ENCODE measurements around the gene LRRC57. TPM values are rescaled to one million over a fixed set of nuclear protein-coding genes. Genes with fewer than 3 reads are reported as not detected.

The LRRC57 gene
- total RNA-seq, 1 experiment from 2014 or later, result 28.8 TPM

DNA sequence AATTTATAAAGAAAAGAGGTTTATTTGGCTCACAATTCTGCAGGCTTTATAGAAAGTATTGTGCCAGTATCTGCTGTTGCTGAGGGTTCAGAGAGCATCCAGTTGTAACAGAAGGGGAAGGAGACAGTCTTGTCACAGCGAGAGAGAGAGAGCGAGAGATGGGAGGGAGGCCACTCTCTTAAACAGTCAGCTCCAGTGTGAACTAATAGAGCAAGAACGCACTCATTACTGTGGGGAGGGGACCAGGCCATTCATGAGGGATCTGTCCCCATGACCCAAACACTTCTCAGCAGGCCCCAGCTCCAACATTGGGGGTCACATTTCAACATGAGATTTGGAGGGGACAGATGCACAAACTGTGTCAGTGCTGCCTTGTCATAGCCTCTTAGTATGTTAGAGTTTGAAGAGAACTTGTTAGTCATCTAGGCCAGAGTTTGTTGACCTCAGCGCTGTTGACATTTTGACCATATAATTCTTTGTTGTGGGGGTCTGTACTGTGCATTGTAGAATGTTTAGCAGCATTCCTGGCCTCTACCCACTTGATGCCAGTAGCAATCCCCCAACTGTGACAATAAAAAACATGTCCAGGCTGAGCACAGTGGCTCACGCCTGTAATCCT is 42.1 kb upstream of the LRRC57 start:
- no peaks in the 10 kb centered on the region for H3K9me3 ChIP-seq
- no TSS peak for BruUV-seq (replicated peaks)
- Mint-ChIP-seq H3K27ac (ENCODE audit: unreplicated experiment) (no peak overlapping the region), H3K36me3 (ENCODE audit: insufficient read depth, unreplicated experiment) (no peaks in the 10 kb centered on the region), H3K27me3 (ENCODE audit: insufficient read depth, unreplicated experiment) (no peaks in the 10 kb centered on the region), H3K4me1 (ENCODE audit: low read depth, unreplicated experiment) (no peaks in the 10 kb centered on the region), H3K4me3 (ENCODE audit: unreplicated experiment) (no peak overlapping the region), H3K9me3 (ENCODE audit: unreplicated experiment) (no peaks in the 10 kb centered on the region)
- H3K36me3 ChIP-seq (ENCODE audit: control insufficient read depth, insufficient read depth, low read length), result no peaks in the 10 kb centered on the region
- TF ChIP-seq, protein P1, sequence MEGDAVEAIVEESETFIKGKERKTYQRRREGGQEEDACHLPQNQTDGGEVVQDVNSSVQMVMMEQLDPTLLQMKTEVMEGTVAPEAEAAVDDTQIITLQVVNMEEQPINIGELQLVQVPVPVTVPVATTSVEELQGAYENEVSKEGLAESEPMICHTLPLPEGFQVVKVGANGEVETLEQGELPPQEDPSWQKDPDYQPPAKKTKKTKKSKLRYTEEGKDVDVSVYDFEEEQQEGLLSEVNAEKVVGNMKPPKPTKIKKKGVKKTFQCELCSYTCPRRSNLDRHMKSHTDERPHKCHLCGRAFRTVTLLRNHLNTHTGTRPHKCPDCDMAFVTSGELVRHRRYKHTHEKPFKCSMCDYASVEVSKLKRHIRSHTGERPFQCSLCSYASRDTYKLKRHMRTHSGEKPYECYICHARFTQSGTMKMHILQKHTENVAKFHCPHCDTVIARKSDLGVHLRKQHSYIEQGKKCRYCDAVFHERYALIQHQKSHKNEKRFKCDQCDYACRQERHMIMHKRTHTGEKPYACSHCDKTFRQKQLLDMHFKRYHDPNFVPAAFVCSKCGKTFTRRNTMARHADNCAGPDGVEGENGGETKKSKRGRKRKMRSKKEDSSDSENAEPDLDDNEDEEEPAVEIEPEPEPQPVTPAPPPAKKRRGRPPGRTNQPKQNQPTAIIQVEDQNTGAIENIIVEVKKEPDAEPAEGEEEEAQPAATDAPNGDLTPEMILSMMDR (IDR thresholded peaks at IDR 0.05; ENCODE audit: insufficient read depth in 1 of 2, low read depth in 1 of 2, low read length in 1 of 2, severe bottlenecking in 1 of 2, unreplicated experiment in 1 of 2), result no peak
- H3K27me3 ChIP-seq (replicated peaks; ENCODE audit: control insufficient read depth, insufficient read depth, low read length), result no peaks in the 10 kb centered on the region
- ChIA-PET CTCF (interaction anchor here (0.7 to 1.4 kb wide), 2 partner anchors 42 to 504 kb away, joined by 4 read pairs; partner anchors contain the start of genes HAUS2 and LRRC57), POLR2A (no interaction called here)
- H3K4me1 ChIP-seq, result peaks cover 3% of the 10 kb centered on the region; the same call in 1 of the 2 replicates
- no peak overlapping the region for H3K4me3 ChIP-seq (ENCODE audit: low read depth, low read length)
- intact Hi-C loops (cut with micrococcal nuclease; ENCODE audit: unreplicated experiment), result no loop called here
- no peak for DNase-seq

DNA sequence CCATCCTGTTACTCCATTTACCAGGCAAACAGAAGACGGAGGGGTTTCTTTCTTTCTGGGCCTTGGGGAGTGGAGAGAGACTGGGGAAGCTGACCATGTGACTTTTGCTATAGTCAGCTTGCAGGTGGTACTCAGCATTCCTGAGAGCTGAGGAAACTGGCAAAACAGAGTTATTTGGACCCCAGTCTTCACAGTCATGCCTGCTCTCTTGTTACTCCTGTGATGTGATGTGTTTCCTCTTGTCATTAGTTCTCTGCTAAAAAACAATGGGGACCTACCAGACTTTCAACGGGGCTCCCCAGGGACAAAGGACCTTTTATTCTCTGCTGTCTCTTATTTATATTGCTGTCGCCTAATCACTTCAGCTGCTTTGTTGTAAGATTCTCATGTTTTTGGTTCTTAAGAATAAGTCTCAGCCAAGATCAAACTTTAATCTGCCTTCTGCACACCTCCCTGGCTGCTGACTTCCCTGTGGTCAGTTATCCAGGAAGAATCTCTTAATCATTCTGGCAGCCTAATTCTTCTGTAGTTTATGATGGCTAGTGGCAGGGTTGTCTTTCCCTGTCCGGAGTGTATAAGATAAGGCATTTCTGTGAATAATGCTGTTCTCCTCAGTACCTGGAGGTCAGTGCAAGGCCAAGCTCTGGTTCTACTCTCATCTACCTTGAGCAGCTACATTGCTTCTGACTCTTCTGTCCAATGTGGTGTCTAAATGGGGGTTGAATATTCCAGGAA is 35.6 kb upstream of the LRRC57 start:
- CTCF ChIA-PET, result no interaction called here
- no TSS peak for BruUV-seq (replicated peaks)
- no peaks in the 10 kb centered on the region for H3K27me3 ChIP-seq (replicated peaks; ENCODE audit: control insufficient read depth, insufficient read depth, low read length)
- H3K4me1 ChIP-seq, result 0 out of 2 replicates have a peak, but pooled peaks cover 7% of the 10 kb centered on the region
- H3K9me3 Mint-ChIP-seq (ENCODE audit: unreplicated experiment), result no peaks in the 10 kb centered on the region
- H3K4me3 Mint-ChIP-seq (ENCODE audit: unreplicated experiment), result no peak overlapping the region
- H3K27ac Mint-ChIP-seq (ENCODE audit: unreplicated experiment), result no peak overlapping the region
- no peaks in the 10 kb centered on the region for H3K36me3 Mint-ChIP-seq (ENCODE audit: insufficient read depth, unreplicated experiment)
- no peaks in the 10 kb centered on the region for H3K9me3 ChIP-seq
- peaks cover 24% of the 10 kb centered on the region for H3K27me3 Mint-ChIP-seq (ENCODE audit: insufficient read depth, unreplicated experiment)
- peaks cover 7% of the 10 kb centered on the region for H3K4me1 Mint-ChIP-seq (ENCODE audit: low read depth, unreplicated experiment)
- TF ChIP-seq, protein P1 (IDR thresholded peaks at IDR 0.05; ENCODE audit: insufficient read depth in 1 of 2, low read depth in 1 of 2, low read length in 1 of 2, severe bottlenecking in 1 of 2, unreplicated experiment in 1 of 2), result no peak
- POLR2A ChIA-PET, result no interaction called here
- no peak for DNase-seq
- intact Hi-C loops (cut with micrococcal nuclease; ENCODE audit: unreplicated experiment), result no loop called here
- H3K4me3 ChIP-seq (ENCODE audit: low read depth, low read length), result no peak overlapping the region
- H3K36me3 ChIP-seq (ENCODE audit: control insufficient read depth, insufficient read depth, low read length), result no peaks in the 10 kb centered on the region

DNA sequence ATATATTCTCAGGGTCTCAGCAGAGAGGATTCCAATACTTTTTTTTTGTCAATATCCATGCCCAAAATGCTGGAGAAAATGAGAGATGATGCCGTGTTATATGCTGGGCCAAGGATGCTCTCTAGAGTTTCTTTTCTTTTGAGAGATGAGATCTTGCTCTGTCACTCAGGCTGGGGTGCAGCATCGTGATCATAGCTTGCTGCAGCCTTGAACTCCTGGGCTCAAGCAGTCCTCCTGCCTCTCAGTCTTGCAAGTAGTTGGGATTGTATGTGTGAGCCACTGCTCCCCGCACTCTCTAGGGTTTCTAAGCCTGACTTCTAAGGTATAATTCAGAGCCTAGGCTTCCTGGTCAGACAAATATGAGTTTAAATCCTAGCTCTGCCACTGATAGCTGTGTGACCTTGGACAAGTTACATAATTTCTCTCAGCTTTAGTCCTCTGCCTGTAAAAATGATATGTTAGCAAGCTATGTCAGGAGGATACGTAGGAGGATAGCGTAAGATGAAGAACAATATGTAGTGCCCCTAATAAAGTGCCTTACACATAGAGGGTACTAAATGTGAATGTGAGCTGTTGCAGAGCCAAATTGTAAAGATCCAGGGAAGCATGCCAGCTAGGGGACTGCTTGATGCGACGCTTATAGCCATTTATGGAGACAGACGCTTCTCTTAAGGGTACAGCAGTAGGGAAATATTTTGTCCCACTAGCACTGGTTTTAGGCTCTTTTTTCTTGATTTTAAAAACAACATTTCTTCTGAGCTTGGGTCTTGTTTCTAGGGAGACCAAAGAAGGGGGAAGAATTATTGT is 34.2 kb upstream of the LRRC57 start:
- Histone ChIP-seq H3K4me3 (ENCODE audit: low read depth, low read length) (no peak overlapping the region), H3K27me3 (replicated peaks; ENCODE audit: control insufficient read depth, insufficient read depth, low read length) (no peaks in the 10 kb centered on the region), H3K4me1 (0 out of 2 replicates have a peak, but pooled peaks cover 7% of the 10 kb centered on the region), H3K9me3 (no peaks in the 10 kb centered on the region), H3K36me3 (ENCODE audit: control insufficient read depth, insufficient read depth, low read length) (no peaks in the 10 kb centered on the region)
- ChIA-PET POLR2A (no interaction called here), CTCF (interaction anchor here (2.6 kb wide), 1 partner anchor 9 kb away, joined by 12 read pairs; no protein-coding TSS in a partner anchor)
- intact Hi-C loops (cut with micrococcal nuclease; ENCODE audit: unreplicated experiment), result no loop called here
- H3K36me3 Mint-ChIP-seq (ENCODE audit: insufficient read depth, unreplicated experiment), result no peaks in the 10 kb centered on the region
- DNase-seq, result no peak
- no peaks in the 10 kb centered on the region for H3K9me3 Mint-ChIP-seq (ENCODE audit: unreplicated experiment)
- no TSS peak for BruUV-seq (replicated peaks)
- H3K4me3 Mint-ChIP-seq (ENCODE audit: unreplicated experiment), result no peak overlapping the region
- peaks cover 7% of the 10 kb centered on the region for H3K4me1 Mint-ChIP-seq (ENCODE audit: low read depth, unreplicated experiment)
- H3K27ac Mint-ChIP-seq (ENCODE audit: unreplicated experiment), result no peak overlapping the region
- H3K27me3 Mint-ChIP-seq (ENCODE audit: insufficient read depth, unreplicated experiment), result peaks cover 29% of the 10 kb centered on the region
- TF ChIP-seq, protein P1 (IDR thresholded peaks at IDR 0.05; ENCODE audit: insufficient read depth in 1 of 2, low read depth in 1 of 2, low read length in 1 of 2, severe bottlenecking in 1 of 2, unreplicated experiment in 1 of 2), result no peak
